GM12878 (cell line): ENCODE measurements around the gene ODR4. TPM values are rescaled to one million over a fixed set of nuclear protein-coding genes. Genes with fewer than 3 reads are reported as not detected.

ENCODE experiments used
- ATAC-seq: fragments of 200-7000 bp; cut with Tn5 transposase; 3 replicates; pipeline ENCODE4 v1.9.1; 2020; ENCODE audit warnings: mild to moderate bottlenecking, moderate library complexity
- BruUV-seq: library from RNA; stranded (reverse); fragments of 400-500 nt; replicated peaks from 2 replicates; lab custom pipeline; 2021; lab: Mats Ljungman, UMichigan
- CTCF ChIA-PET: fragments of 300-600 bp; sonication (Branson Sonifier 250); formaldehyde crosslinking; extraction: SDS; loops from one replicate; lab custom pipeline; 2021; ENCODE audit warnings: inconsistent platforms; lab: Yijun Ruan, JAX
- POLR2A ChIA-PET: fragments of 350-600 bp; formaldehyde crosslinking; extraction: SDS; loops from one replicate; lab custom pipeline; 2021; ENCODE audit warnings: inconsistent platforms; lab: Charles Lee
- RAD21 ChIA-PET: fragments of 300-600 bp; sonication (Branson Sonifier 250); formaldehyde crosslinking; loops from one replicate; lab custom pipeline; 2023; ENCODE audit warnings: antibody characterized with exemption; ENCODE audit not compliant: unreplicated experiment; lab: Charles Lee
- SMC1A ChIA-PET: fragments of 300-600 bp; sonication (Branson Sonifier 250); formaldehyde crosslinking; loops from one replicate; lab custom pipeline; 2023; ENCODE audit not compliant: unreplicated experiment, uncharacterized antibody; lab: Charles Lee
- DNase-seq: peaks from one replicate; pipeline ENCODE4 v3.0.0-alpha.2; 2011; ENCODE audit warnings: low read depth, low spot score
- FAIRE-seq: peaks from 3 replicates; lab custom pipeline; 2011; peaks lifted over from hg19 to GRCh38; lab: Jason Lieb, UNC
- H2AFZ ChIP-seq: 2 replicates; pipeline ENCODE4 v1.6.0; 2011; ENCODE audit warnings: low read depth, low read length, control low read depth; ENCODE audit not compliant: control insufficient read depth
- H3K27ac ChIP-seq: 2 replicates; pipeline ENCODE4 v1.5.1; 2011; ENCODE audit warnings: control low read depth; ENCODE audit not compliant: control insufficient read depth, insufficient read depth
- H3K27me3 ChIP-seq, 2 experiments: replicated peaks in 1 of 2; 2 replicates each; pipeline versions ENCODE4 v1.6.0 to v1.6.1; 2011; ENCODE audit warnings: low read length in 1 of 2; ENCODE audit not compliant: control insufficient read depth in 2 of 2, insufficient read depth in 2 of 2
- H3K36me3 ChIP-seq, 2 experiments: 2 replicates each; pipeline ENCODE4 v1.5.1; 2011; ENCODE audit warnings: low read length in 1 of 2; ENCODE audit not compliant: control insufficient read depth in 2 of 2, insufficient read depth in 2 of 2
- H3K4me1 ChIP-seq: 2 replicates; pipeline ENCODE4 v1.6.1; 2011; ENCODE audit warnings: mild to moderate bottlenecking, low read length, moderate library complexity, mixed read lengths; ENCODE audit not compliant: control insufficient read depth, insufficient read depth
- H3K4me2 ChIP-seq: 2 replicates; pipeline ENCODE4 v1.6.0; 2011; ENCODE audit warnings: control low read depth; ENCODE audit not compliant: control insufficient read depth, insufficient read depth
- H3K4me3 ChIP-seq: fragments of 200-600 bp; sonication (generic); 2 replicates; pipeline ENCODE4 v1.5.1; 2016
- H3K79me2 ChIP-seq: 2 replicates; pipeline ENCODE4 v1.6.0; 2011; ENCODE audit warnings: low read length; ENCODE audit not compliant: control insufficient read depth, insufficient read depth
- H3K9ac ChIP-seq: 2 replicates; pipeline ENCODE4 v1.8.0; 2011; ENCODE audit warnings: low read length, control low read depth, mixed read lengths; ENCODE audit not compliant: control insufficient read depth, insufficient read depth
- H3K9me3 ChIP-seq: replicated peaks from 3 replicates; pipeline ENCODE4 v1.5.1; 2011; ENCODE audit warnings: mild to moderate bottlenecking, low read length; ENCODE audit not compliant: control insufficient read depth, insufficient read depth
- H4K20me1 ChIP-seq: 2 replicates; pipeline ENCODE4 v1.6.0; 2011; ENCODE audit not compliant: control insufficient read depth, insufficient read depth
- ETV6 ChIP-seq, 2 experiments: fragments of 450-650 bp in 1 of 2; IDR thresholded peaks in 1 of 2; conservative IDR thresholded peaks in 1 of 2; 2 replicates each; pipeline ENCODE4 v1.6.1; 2014; ENCODE audit warnings: antibody characterized with exemption in 1 of 2, borderline replicate concordance in 1 of 2, low read depth in 1 of 2, mild to moderate bottlenecking in 1 of 2, moderate library complexity in 1 of 2
- POU2F2 ChIP-seq: IDR thresholded peaks from 3 replicates; pipeline ENCODE4 v1.6.1; 2011; ENCODE audit warnings: low read depth, mild to moderate bottlenecking, low read length, borderline replicate concordance
- RELA ChIP-seq: fragments of 450-650 bp; IDR thresholded peaks from 2 replicates; pipeline ENCODE4 v1.8.0; 2014; ENCODE audit warnings: borderline replicate concordance; ENCODE audit not compliant: partially characterized antibody
- WGBS: methylation state at CpG from one replicate; pipeline ENCODE4 v1.1.6; 2016; ENCODE audit warnings: low lambda C conversion rate; ENCODE audit not compliant: insufficient replicate concordance, insufficient coverage; ENCODE audit errors: missing lambda C conversion rate; 5-methylcytosine and 5-hydroxymethylcytosine counted together
- in situ Hi-C: fragments of 300-500 bp; cut with MboI; formaldehyde crosslinking; loops from 9 replicates; pipeline ENCODE4 v1.14.3; 2018; ENCODE audit warnings: mixed read lengths
- intact Hi-C: fragments of 100-400 bp; cut with micrococcal nuclease; formaldehyde crosslinking; loops from one replicate; pipeline ENCODE4 v1.14.2; 2022; ENCODE audit not compliant: unreplicated experiment
- polyA plus RNA-seq, 11 experiments: library from polyadenylated mRNA; depleted of rRNA in 4 of 11; unstranded in 6 of 11; stranded (reverse) in 5 of 11; fragments of >200 nt; fragmentation: Nextera tagmentation in 4 of 11; fragmentation: Illumina TruSeq in 1 of 11; extraction: Ambion mirVana in 4 of 11; extraction: Trizol in 1 of 11; gene quantifications; 1 replicate in 1 of 11; 2 replicates in 10 of 11; pipeline versions ENCODE4 v1.2.1 to v1.2.3, GENCODE V29; 2011 to 2016; ENCODE audit warnings: inconsistent platforms in 2 of 11, missing spikeins in 2 of 11, low read depth in 1 of 11
- total RNA-seq, 4 experiments: library from RNA; depleted of rRNA in 3 of 4; stranded (reverse); fragments of >200 nt in 3 of 4; fragmentation: Illumina TruSeq in 1 of 4; extraction: Trizol in 1 of 4; gene quantifications; 2 replicates each; pipeline versions ENCODE4 v1.2.1 to v1.2.3, GENCODE V29; 2013 to 2021
- TF ChIP-seq, protein P1 (sequence below): IDR thresholded peaks from 2 replicates; pipeline ENCODE4 v1.6.1; 2012; ENCODE audit warnings: low read depth, low read length, improper control_type of control experiment
- TF ChIP-seq, protein P2 (sequence below): fragments of 450-650 bp; IDR thresholded peaks from 2 replicates; pipeline ENCODE4 v1.6.1; 2018; ENCODE audit warnings: mild to moderate bottlenecking, low read depth, moderate library complexity; ENCODE audit not compliant: partially characterized antibody

ODR4 gene
- total and polyA plus RNA-seq, 10 of the 15 experiments (the other 5 are each of a cell fraction or from before 2014, with no cell fraction given): 10.4 to 19.4 (median 13.3) TPM

DNA sequence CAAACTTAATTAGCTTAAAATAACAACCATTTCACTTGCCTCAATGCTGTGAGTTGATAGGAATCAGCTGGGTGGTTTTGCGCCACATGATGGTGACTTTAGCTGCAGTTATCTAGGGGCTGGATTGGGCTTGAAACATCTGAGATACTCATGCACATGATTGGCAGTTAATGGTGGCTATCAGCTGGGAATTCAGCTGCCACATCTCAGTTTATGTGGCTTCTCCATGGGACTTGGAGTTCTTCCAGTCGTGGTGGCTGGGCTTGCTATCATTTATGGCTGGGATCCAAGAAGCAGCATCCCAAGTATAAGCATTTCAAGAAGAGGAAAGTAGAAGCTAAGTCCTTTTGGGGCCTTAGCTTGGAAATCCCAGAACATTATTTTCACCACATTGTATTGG is 48.9 kb downstream of the ODR4 start:
- CTCF ChIA-PET: interaction anchor here (1.0 to 1.3 kb wide), 2 partner anchors 49 to 562 kb away, joined by 3 read pairs; partner anchors contain the start of gene TPR
- RAD21 ChIA-PET: no interaction called here
- FAIRE-seq: no peak
- intact Hi-C loops (no loop called here), in situ Hi-C loops (no loop called here)
- H3K9me3 ChIP-seq: no peaks in the 10 kb centered on the region
- no peak for ATAC-seq
- WGBS: 100% methylated on average over 2 of the region's 2 CpGs
- no peak for TF ChIP-seq ETV6 (conservative IDR thresholded peaks at IDR 0.05 in 1 of 2, IDR thresholded peaks at IDR 0.05 in 1 of 2; ENCODE audit: borderline replicate concordance in 1 of 2, low read depth in 1 of 2)
- no peak for TF ChIP-seq POU2F2
- no peak for TF ChIP-seq RELA
- TF ChIP-seq, protein P1, sequence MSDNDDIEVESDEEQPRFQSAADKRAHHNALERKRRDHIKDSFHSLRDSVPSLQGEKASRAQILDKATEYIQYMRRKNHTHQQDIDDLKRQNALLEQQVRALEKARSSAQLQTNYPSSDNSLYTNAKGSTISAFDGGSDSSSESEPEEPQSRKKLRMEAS: no peak
- TF ChIP-seq, protein P2, sequence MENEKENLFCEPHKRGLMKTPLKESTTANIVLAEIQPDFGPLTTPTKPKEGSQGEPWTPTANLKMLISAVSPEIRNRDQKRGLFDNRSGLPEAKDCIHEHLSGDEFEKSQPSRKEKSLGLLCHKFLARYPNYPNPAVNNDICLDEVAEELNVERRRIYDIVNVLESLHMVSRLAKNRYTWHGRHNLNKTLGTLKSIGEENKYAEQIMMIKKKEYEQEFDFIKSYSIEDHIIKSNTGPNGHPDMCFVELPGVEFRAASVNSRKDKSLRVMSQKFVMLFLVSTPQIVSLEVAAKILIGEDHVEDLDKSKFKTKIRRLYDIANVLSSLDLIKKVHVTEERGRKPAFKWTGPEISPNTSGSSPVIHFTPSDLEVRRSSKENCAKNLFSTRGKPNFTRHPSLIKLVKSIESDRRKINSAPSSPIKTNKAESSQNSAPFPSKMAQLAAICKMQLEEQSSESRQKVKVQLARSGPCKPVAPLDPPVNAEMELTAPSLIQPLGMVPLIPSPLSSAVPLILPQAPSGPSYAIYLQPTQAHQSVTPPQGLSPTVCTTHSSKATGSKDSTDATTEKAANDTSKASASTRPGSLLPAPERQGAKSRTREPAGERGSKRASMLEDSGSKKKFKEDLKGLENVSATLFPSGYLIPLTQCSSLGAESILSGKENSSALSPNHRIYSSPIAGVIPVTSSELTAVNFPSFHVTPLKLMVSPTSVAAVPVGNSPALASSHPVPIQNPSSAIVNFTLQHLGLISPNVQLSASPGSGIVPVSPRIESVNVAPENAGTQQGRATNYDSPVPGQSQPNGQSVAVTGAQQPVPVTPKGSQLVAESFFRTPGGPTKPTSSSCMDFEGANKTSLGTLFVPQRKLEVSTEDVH: no peak
- DNase-seq: no peak
- no peaks in the 10 kb centered on the region for H3K79me2 ChIP-seq
- no peak overlapping the region for H2AFZ ChIP-seq
- SMC1A ChIA-PET: interaction anchor here (0.7 kb wide), 1 partner anchor 11 kb away, joined by 3 read pairs; no protein-coding TSS in a partner anchor
- no peaks in the 10 kb centered on the region for H3K36me3 ChIP-seq
- no peaks in the 10 kb centered on the region for H3K27me3 ChIP-seq
- H3K4me3 ChIP-seq: no peak overlapping the region
- no peak overlapping the region for H3K27ac ChIP-seq
- no peaks in the 10 kb centered on the region for H4K20me1 ChIP-seq
- BruUV-seq: no TSS peak
- no peak overlapping the region for H3K4me2 ChIP-seq
- POLR2A ChIA-PET: no interaction called here
- peaks cover 8% of the 10 kb centered on the region for H3K4me1 ChIP-seq
- H3K9ac ChIP-seq: no peak overlapping the region
